Gastrocnemius medialis (tissue), 4 donors: ENCODE measurements around the gene MAG. TPM values are rescaled to one million over a fixed set of nuclear protein-coding genes. Genes with fewer than 3 reads are reported as not detected.
A peak's percentile ranks its signal among the peaks of the same experiment; 100 is the strongest.

Source experiments
- ATAC-seq, 2 donors: fragments of 150-250 bp; one replicate each; pipeline ENCODE4 v1.9.1; 2016
- DNase-seq, 2 donors: peaks; one replicate each; pipeline ENCODE4 v3.0.0-alpha.2; 2019
- H3K27ac ChIP-seq, 4 donors: fragments of 200-600 bp; sonication (generic); 1 replicate in 1 of 4; 2 replicates in 3 of 4; pipeline ENCODE4 v1.5.1; 2016 to 2018; ENCODE audit warnings: mild to moderate bottlenecking in 2 of 4, moderate library complexity in 1 of 4
- H3K27me3 ChIP-seq, 3 donors: fragments of 200-600 bp; sonication (generic) in 2 of 3; 1 replicate in 1 of 3; 2 replicates in 2 of 3; pipeline versions ENCODE4 v1.5.1 to v1.6.0; 2016 to 2019; ENCODE audit warnings: mild to moderate bottlenecking in 1 of 3, moderate library complexity in 1 of 3
- H3K36me3 ChIP-seq, 2 donors: fragments of 200-600 bp; sonication (generic) in 1 of 2; one replicate each; pipeline ENCODE4 v1.5.1; 2017 to 2018
- H3K4me1 ChIP-seq, 2 donors: fragments of 200-600 bp; sonication (generic) in 1 of 2; one replicate each; pipeline ENCODE4 v1.5.1; 2016 to 2017; ENCODE audit warnings: mild to moderate bottlenecking in 2 of 2
- H3K4me3 ChIP-seq, 4 donors: fragments of 200-600 bp; sonication (generic) in 3 of 4; 1 replicate in 1 of 4; 2 replicates in 3 of 4; pipeline ENCODE4 v1.5.1; 2016 to 2019; ENCODE audit warnings: mild to moderate bottlenecking in 2 of 4
- H3K9me3 ChIP-seq, 3 donors: fragments of 200-600 bp; sonication (generic) in 2 of 3; 1 replicate in 1 of 3; 2 replicates in 2 of 3; pipeline ENCODE4 v1.5.1; 2016 to 2019
- POLR2A ChIP-seq, 2 donors: fragments of 450-650 bp; IDR thresholded peaks; one replicate each; pipeline ENCODE4 v1.6.1; 2017; ENCODE audit warnings: antibody characterized with exemption in 2 of 2, mild to moderate bottlenecking in 2 of 2, moderate library complexity in 2 of 2
- in situ Hi-C, 4 donors: fragments of 200-750 bp; cut with MboI; loops; one replicate each; pipeline versions ENCODE4 v1.15.0 to v1.8.0; 2017; ENCODE audit warnings: low sequenced_read_pairs in 4 of 4
- intact Hi-C: fragments of 100-400 bp; cut with DNase I; formaldehyde crosslinking; loops from one replicate; pipeline ENCODE4 v1.15.1; 2023; ENCODE audit warnings: low total_unique reads
- total RNA-seq, 4 donors: library from RNA; depleted of rRNA; stranded (reverse); fragments of >200 nt; gene quantifications; one replicate each; pipeline versions ENCODE4 v1.1.0 to v1.2.3, GENCODE V29; 2016
- TF ChIP-seq, protein P1 (sequence below), 5 experiments: fragments of 450-650 bp in 3 of 5; fragments of 200-600 bp in 2 of 5; sonication (generic) in 2 of 5; IDR thresholded peaks in 4 of 5; conservative IDR thresholded peaks in 1 of 5; 1 replicate in 4 of 5; 2 replicates in 1 of 5; pipeline ENCODE4 v1.5.1; 2016 to 2019; ENCODE audit warnings: antibody characterized with exemption in 5 of 5, mild to moderate bottlenecking in 3 of 5, moderate library complexity in 3 of 5

MAG gene
- total RNA-seq, 4 donors from 2014 or later, result 0.24 to 1.5 TPM; not detected in 2

DNA sequence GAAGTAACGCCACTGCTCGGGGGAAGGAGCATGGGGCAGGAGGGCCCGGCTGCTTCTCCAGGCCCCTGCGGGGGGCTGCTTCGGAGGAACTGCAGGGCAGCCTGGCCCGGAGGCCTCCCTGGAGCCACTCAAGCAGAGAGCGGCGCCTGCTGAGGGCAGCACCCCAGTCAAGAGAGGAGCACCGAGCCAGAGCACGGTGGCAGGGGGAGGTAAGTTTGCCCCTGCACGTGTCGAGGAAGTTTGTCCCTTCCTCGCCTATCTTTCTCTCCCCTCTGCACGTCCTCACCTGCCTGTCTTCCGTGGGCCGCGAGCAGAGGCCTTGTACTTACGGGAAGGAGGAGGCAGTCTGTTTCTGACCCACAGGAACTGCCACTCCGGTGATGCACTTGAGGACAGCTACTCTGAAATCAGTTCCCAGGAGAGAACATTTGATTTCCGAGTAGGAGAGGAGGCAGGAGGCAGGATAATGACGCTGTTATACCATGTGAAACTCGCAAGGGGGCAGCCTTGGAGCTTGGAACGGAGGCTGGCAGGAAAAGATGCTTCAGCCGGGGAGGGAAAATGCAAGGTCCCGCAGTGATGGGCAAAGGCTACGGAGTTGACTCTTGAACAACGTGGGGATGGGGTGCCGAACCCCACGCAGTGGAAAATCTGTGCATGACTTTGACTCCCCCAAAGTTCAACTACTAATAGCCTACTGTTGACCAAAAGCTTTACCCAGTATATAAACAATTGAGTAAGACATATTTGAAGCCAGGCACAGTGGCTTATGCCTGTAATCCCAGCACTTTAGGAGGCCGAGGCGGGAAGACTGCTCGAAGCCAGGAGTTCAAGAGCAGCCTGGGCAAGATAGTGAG, 60.7 kb downstream of the MAG start:
- Histone ChIP-seq H3K27me3 (no peaks in the 10 kb centered on the region), H3K36me3 (no peaks in the 10 kb centered on the region), H3K9me3 (no peaks in the 10 kb centered on the region), H3K4me1 (no peaks in the 10 kb centered on the region), H3K27ac (no peak overlapping the region), H3K4me3 (no peak overlapping the region)
- TF ChIP-seq POLR2A (IDR thresholded peaks at IDR 0.05), result no peak
- TF ChIP-seq, protein P1, sequence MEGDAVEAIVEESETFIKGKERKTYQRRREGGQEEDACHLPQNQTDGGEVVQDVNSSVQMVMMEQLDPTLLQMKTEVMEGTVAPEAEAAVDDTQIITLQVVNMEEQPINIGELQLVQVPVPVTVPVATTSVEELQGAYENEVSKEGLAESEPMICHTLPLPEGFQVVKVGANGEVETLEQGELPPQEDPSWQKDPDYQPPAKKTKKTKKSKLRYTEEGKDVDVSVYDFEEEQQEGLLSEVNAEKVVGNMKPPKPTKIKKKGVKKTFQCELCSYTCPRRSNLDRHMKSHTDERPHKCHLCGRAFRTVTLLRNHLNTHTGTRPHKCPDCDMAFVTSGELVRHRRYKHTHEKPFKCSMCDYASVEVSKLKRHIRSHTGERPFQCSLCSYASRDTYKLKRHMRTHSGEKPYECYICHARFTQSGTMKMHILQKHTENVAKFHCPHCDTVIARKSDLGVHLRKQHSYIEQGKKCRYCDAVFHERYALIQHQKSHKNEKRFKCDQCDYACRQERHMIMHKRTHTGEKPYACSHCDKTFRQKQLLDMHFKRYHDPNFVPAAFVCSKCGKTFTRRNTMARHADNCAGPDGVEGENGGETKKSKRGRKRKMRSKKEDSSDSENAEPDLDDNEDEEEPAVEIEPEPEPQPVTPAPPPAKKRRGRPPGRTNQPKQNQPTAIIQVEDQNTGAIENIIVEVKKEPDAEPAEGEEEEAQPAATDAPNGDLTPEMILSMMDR (IDR thresholded peaks at IDR 0.05 in 4 of 5, conservative IDR thresholded peaks at IDR 0.05 in 1 of 5), result peak; percentile 6 to 52 (median 48)
- intact Hi-C loops, result loop anchor here (2.0 to 10.0 kb wide), 2 partner anchors 116 to 142 kb away; partner anchors contain the start of gene KRTDAP
- ATAC-seq (no peak), DNase-seq (no peak)
- in situ Hi-C loops, result loop anchor here in 1 of 4 donors (10.0 kb wide), 1 partner anchor 122 kb away; no protein-coding TSS in a partner anchor

DNA sequence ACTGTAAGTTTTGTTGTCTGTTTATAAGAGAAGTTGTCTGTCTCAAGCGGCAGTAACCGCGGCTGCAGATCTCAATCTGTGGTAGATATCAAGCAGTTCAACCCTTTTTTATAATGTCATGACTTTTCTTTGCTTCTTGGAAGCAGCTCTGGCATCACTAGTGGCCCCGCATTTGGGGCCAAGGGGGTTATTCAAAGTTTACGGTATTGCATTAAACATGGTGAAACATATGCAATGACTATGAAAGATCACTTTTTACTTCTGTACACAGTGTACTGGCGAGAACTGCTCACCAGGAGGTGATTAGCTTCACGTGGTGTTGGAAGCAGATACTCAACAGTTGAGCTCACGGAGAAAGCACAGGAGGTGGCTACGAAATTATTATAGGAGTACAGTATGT, 61.7 kb downstream of the MAG start:
- Histone ChIP-seq H3K4me3 (no peak overlapping the region), H3K9me3 (no peaks in the 10 kb centered on the region), H3K27ac (no peak overlapping the region), H3K4me1 (no peaks in the 10 kb centered on the region), H3K27me3 (no peaks in the 10 kb centered on the region), H3K36me3 (no peaks in the 10 kb centered on the region)
- TF ChIP-seq POLR2A (IDR thresholded peaks at IDR 0.05), result no peak
- TF ChIP-seq, protein P1 (IDR thresholded peaks at IDR 0.05 in 4 of 5, conservative IDR thresholded peaks at IDR 0.05 in 1 of 5), result no peak
- intact Hi-C loops (loop anchor here (2.0 to 10.0 kb wide), 2 partner anchors 115 to 141 kb away; partner anchors contain the start of gene KRTDAP), in situ Hi-C loops (loop anchor here in 1 of 4 donors (10.0 kb wide), 1 partner anchor 121 kb away; no protein-coding TSS in a partner anchor)
- ATAC-seq, result no peak
- DNase-seq, result no peak

DNA sequence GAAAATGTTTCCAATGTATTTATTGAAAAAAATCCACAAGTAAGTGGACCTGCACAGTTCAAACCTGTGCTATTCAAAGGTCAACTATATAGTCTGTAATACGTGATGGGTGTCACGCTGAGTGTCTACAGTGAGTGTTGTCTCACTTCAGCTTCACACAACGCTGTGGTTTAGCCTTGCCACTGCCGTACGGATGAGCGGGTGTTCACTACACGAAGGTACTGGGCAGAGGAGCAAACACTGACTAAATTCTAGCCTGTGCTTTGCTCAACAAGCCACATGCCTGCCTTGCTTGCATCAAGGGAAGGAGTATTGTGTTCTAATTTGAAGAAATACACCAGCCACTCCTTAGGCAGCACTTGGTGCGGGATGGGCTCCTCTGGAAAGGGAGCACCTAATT, 62.9 kb downstream of the MAG start:
- no peak for ATAC-seq
- H3K27ac ChIP-seq, result no peak overlapping the region
- no peak overlapping the region for H3K4me3 ChIP-seq
- no peaks in the 10 kb centered on the region for H3K27me3 ChIP-seq
- H3K9me3 ChIP-seq, result no peaks in the 10 kb centered on the region
- intact Hi-C loops, result loop anchor here (10.0 kb wide), 1 partner anchor 140 kb away; the partner anchor contains the start of gene KRTDAP
- no peaks in the 10 kb centered on the region for H3K36me3 ChIP-seq
- DNase-seq, result no peak
- in situ Hi-C loops, result loop anchor here in 1 of 4 donors (10.0 kb wide), 1 partner anchor 120 kb away; no protein-coding TSS in a partner anchor
- no peak for TF ChIP-seq POLR2A (IDR thresholded peaks at IDR 0.05)
- TF ChIP-seq, protein P1 (IDR thresholded peaks at IDR 0.05 in 4 of 5, conservative IDR thresholded peaks at IDR 0.05 in 1 of 5), result no peak
- H3K4me1 ChIP-seq, result no peaks in the 10 kb centered on the region

DNA sequence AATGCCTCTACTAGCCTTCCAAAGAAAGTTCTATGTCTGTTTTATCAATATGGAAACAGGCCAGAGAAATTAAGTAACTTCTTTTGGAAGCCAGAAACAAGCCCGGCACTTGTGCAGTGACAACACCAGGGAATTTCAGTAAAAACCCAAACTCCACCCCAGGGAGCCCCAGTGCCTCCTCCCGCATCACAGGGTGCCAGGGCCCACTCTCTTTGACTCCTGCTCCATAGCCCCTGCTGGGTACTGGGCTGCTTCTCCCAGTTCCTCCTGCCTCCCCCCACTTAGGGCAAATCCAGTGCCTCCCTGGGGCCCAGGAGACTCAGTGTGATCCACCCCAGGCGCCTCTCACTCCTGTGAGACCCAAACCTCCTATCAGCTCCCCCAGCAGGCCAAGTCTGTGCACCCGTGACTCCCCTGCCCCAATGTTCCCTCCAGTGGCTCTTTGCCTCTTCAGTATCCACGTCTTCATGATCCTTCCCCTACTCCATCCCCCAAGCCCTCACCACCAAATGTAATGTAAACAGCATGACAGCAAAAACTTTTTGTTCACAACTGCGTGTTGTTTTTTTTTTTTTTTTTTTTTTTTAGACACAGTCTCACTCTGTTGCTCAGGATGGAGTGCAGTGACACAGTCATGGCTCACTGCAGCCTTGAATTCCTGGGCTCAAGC, 64.0 kb downstream of the MAG start:
- TF ChIP-seq POLR2A (IDR thresholded peaks at IDR 0.05), result no peak
- TF ChIP-seq, protein P1 (IDR thresholded peaks at IDR 0.05 in 4 of 5, conservative IDR thresholded peaks at IDR 0.05 in 1 of 5), result no peak
- intact Hi-C loops, result loop anchor here (10.0 kb wide), 1 partner anchor 139 kb away; the partner anchor contains the start of gene KRTDAP
- ATAC-seq (no peak), DNase-seq (no peak)
- no peaks in the 10 kb centered on the region for H3K9me3 ChIP-seq
- H3K27ac ChIP-seq, result no peak overlapping the region
- in situ Hi-C loops, result loop anchor here in 1 of 4 donors (10.0 kb wide), 1 partner anchor 119 kb away; no protein-coding TSS in a partner anchor
- no peaks in the 10 kb centered on the region for H3K27me3 ChIP-seq
- no peaks in the 10 kb centered on the region for H3K4me1 ChIP-seq
- H3K4me3 ChIP-seq, result no peak overlapping the region
- no peaks in the 10 kb centered on the region for H3K36me3 ChIP-seq
